Measurements from ENCODE around the gene SKP1.
A peak's percentile ranks its signal among the peaks of the same experiment; 100 is the strongest.

Gene SKP1

DNA sequence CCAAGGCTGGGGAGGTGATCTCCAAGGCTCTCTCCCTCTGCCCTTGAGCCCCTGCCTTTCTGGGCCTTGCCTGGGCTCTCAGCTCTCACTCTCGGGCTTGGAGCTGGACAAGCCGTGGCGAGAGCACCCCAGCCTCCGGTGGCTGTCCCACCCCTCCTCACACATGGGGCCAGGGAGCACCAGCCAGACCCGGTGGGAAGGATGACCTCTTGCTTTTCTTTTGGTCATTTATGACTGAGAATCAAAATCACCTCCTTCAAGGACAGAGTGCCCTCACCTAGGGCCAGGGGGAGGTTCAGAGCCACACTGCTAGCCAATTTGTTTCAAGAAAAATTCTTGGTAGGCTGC, 48.1 kb downstream of the SKP1 start:
- H3K4me1 Mint-ChIP-seq, result peaks cover 20% of the 10 kb centered on the region
- TF ChIP-seq, protein P1, sequence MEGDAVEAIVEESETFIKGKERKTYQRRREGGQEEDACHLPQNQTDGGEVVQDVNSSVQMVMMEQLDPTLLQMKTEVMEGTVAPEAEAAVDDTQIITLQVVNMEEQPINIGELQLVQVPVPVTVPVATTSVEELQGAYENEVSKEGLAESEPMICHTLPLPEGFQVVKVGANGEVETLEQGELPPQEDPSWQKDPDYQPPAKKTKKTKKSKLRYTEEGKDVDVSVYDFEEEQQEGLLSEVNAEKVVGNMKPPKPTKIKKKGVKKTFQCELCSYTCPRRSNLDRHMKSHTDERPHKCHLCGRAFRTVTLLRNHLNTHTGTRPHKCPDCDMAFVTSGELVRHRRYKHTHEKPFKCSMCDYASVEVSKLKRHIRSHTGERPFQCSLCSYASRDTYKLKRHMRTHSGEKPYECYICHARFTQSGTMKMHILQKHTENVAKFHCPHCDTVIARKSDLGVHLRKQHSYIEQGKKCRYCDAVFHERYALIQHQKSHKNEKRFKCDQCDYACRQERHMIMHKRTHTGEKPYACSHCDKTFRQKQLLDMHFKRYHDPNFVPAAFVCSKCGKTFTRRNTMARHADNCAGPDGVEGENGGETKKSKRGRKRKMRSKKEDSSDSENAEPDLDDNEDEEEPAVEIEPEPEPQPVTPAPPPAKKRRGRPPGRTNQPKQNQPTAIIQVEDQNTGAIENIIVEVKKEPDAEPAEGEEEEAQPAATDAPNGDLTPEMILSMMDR (IDR thresholded peaks at IDR 0.05), result no peak
- H3K36me3 Mint-ChIP-seq (ENCODE audit: low read depth), result peaks cover 10% of the 10 kb centered on the region
- DNase-seq, result no peak
- no peak overlapping the region for H3K4me3 Mint-ChIP-seq
- H3K27ac Mint-ChIP-seq, result peak overlapping the region; percentile 72
- H3K9me3 Mint-ChIP-seq, result no peaks in the 10 kb centered on the region
- H3K27me3 Mint-ChIP-seq (ENCODE audit: low read depth, poor library complexity), result no peaks in the 10 kb centered on the region

- H3K9me3 Mint-ChIP-seq, result no peaks in the 10 kb centered on the region
- peaks cover 20% of the 10 kb centered on the region for H3K4me1 Mint-ChIP-seq
- no peaks in the 10 kb centered on the region for H3K27me3 Mint-ChIP-seq (ENCODE audit: low read depth, poor library complexity)
- no peak for DNase-seq
- TF ChIP-seq, protein P1 (IDR thresholded peaks at IDR 0.05), result no peak
- peaks cover 10% of the 10 kb centered on the region for H3K36me3 Mint-ChIP-seq (ENCODE audit: low read depth)
- peak overlapping the region; percentile 86 for H3K27ac Mint-ChIP-seq
- H3K4me3 Mint-ChIP-seq, result no peak overlapping the region
Measured at GRCh38 chr5:134127988-134128647, 48.6 kb downstream of the SKP1 start.

DNA sequence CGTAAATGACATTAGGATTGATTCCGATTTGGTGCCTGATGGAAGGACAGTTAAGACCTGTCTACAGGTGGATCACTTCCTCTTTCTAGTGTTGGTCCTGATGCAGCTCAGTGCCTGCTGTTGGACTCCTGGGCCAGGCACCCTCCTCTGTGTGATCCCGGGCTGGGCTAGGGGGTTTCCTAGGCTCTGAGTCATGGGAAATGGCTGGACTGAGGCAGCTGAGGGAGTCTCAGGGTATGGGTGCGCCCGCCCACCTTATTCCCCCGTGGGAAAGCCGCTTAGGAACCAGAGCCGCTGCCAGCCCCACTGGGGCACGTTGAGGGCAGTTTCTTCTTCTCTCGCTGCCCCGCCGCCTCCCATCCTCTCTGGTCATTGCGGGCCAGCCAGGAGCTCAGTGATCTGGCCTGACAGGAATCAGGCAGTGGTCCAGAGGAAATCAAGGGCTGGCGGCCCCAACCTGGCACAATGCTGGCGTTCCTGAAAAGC, 49.3 kb downstream of the SKP1 start:
- no peak overlapping the region for H3K27ac Mint-ChIP-seq
- TF ChIP-seq, protein P1 (IDR thresholded peaks at IDR 0.05), result no peak
- no peak for DNase-seq
- H3K9me3 Mint-ChIP-seq, result no peaks in the 10 kb centered on the region
- H3K4me3 Mint-ChIP-seq, result no peak overlapping the region
- peaks cover 13% of the 10 kb centered on the region for H3K4me1 Mint-ChIP-seq
- peaks cover 10% of the 10 kb centered on the region for H3K36me3 Mint-ChIP-seq (ENCODE audit: low read depth)
- H3K27me3 Mint-ChIP-seq (ENCODE audit: low read depth, poor library complexity), result no peaks in the 10 kb centered on the region

- Mint-ChIP-seq H3K36me3 (ENCODE audit: low read depth) (peaks cover 4% of the 10 kb centered on the region), H3K4me1 (peaks cover 9% of the 10 kb centered on the region), H3K4me3 (no peak overlapping the region), H3K9me3 (no peaks in the 10 kb centered on the region), H3K27me3 (ENCODE audit: low read depth, poor library complexity) (no peaks in the 10 kb centered on the region), H3K27ac (peak overlapping the region; percentile 61)
- TF ChIP-seq, protein P1 (IDR thresholded peaks at IDR 0.05), result no peak
- no peak for DNase-seq
Measured at GRCh38 chr5:134125039-134126015, 51.4 kb downstream of the SKP1 start.

DNA sequence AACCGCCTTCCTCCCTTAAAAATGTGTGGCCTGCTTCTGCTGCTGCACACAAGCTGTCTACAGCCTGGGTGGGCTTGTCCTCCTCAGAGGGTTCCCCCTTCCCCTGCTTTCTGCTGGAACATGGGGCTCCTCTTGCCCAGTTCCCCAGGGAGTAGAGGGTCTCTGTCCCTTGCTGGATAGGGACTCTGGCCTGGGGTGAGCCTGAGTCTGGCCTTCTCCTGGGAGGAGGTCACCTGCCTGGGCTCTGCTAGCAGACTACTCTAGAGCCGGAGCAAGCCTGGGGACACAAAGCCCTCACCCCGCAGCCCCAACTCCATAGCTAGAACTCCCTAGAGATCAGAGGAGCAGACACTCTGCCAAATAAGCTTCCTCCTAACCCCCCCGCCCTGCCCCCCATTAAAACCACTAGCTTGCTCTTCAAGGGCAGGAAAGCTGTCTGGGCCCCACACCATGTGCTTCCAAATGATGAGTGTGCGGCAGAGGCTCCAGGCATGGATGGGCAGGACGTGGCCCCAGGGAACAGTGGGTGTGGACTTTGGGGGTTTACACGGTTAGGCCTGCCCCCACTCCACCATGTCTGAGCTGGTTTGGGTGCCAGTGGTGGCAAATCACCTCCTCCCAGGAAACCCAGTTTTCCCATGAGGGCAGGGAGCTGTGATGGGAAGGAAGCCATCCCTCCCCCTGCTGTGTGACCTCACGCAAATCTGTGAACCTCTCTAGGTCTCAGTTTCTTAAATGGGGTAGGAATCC, 52.3 kb downstream of the SKP1 start:
- Mint-ChIP-seq H3K4me3 (no peak overlapping the region), H3K4me1 (peaks cover 9% of the 10 kb centered on the region)

More for the DNA sequence above, 52.3 kb downstream of the SKP1 start:
- DNase-seq, result no peak
- Mint-ChIP-seq H3K9me3 (no peaks in the 10 kb centered on the region), H3K27me3 (ENCODE audit: low read depth, poor library complexity) (no peaks in the 10 kb centered on the region), H3K36me3 (ENCODE audit: low read depth) (peaks cover 7% of the 10 kb centered on the region), H3K27ac (no peak overlapping the region)
- TF ChIP-seq, protein P1 (IDR thresholded peaks at IDR 0.05), result no peak
